DND-41 (cell line): ENCODE data around the gene CELSR1.

Experiments
- EZH2 ChIP-seq: IDR thresholded peaks from 3 replicates; pipeline ENCODE4 v1.6.1; 2012; ENCODE audit warnings: borderline replicate concordance, low read depth, mild to moderate bottlenecking, moderate library complexity, low read length, inconsistent platforms; ENCODE audit not compliant: severe bottlenecking
- TF ChIP-seq, protein P1 (sequence below): IDR thresholded peaks from 2 replicates; pipeline ENCODE4 v1.5.1; 2012; ENCODE audit warnings: borderline replicate concordance, low read length, moderate library complexity, mild to moderate bottlenecking; ENCODE audit not compliant: poor library complexity, severe bottlenecking; ENCODE audit errors: extremely low read depth

DNA sequence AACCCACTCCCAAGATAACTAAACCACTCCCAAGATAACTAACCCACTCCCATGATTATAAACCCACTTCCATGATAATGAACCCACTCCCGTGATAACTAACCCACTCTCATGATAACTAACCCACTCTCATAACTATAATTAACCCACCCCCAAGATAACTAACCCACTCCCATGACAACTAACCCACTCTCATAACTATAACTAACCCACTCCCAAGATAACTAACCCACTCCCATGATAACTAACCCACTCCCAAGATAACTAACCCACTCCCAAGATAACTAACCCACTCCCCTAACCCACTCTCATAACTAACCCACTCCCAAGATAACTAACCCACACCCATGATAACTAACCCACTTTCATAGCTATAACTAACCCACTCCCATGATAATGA, 30.1 kb upstream of the CELSR1 start:
- TF ChIP-seq, protein P1, sequence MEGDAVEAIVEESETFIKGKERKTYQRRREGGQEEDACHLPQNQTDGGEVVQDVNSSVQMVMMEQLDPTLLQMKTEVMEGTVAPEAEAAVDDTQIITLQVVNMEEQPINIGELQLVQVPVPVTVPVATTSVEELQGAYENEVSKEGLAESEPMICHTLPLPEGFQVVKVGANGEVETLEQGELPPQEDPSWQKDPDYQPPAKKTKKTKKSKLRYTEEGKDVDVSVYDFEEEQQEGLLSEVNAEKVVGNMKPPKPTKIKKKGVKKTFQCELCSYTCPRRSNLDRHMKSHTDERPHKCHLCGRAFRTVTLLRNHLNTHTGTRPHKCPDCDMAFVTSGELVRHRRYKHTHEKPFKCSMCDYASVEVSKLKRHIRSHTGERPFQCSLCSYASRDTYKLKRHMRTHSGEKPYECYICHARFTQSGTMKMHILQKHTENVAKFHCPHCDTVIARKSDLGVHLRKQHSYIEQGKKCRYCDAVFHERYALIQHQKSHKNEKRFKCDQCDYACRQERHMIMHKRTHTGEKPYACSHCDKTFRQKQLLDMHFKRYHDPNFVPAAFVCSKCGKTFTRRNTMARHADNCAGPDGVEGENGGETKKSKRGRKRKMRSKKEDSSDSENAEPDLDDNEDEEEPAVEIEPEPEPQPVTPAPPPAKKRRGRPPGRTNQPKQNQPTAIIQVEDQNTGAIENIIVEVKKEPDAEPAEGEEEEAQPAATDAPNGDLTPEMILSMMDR = no peak
- no peak for TF ChIP-seq EZH2
